Skin of body (tissue), 2 donors: ENCODE results near the gene LIG3. TPM values are rescaled to one million over a fixed set of nuclear protein-coding genes. Genes with fewer than 3 reads are reported as not detected.
"Not testable (repeated sequence)": the region's sequence is repeated elsewhere in the genome, so short reads cannot be mapped to it uniquely, and the experiment has no call there.

Experiments used
- DNase-seq: peaks from one replicate; lab custom pipeline; 2025; lab: John Stamatoyannopoulos, UW
- total RNA-seq: library from RNA; depleted of rRNA; stranded (reverse); fragments of >200 nt; gene quantifications from one replicate; pipeline ENCODE4 v1.2.3, GENCODE V29; 2014

The LIG3 gene
- total RNA-seq, 1 donor from 2014 or later: 40.7 TPM

DNA sequence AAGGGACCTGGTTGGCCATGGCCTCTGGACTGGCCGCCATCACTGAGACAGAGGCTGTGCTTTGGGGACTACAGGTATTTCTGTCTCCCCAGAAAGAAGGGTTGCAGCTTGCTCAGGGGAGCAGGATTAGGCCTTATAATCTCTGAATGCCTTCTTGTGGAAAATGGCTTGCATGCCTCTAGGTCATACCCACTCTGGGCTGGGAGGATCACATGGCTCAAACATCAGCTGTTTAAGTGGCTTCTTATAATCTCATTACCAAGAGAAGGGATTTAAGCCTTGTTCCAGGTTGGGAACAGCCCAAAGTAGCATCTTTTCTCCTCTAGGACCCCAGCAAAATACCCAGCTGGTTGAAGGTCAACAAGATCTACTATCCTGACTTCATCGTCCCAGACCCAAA lies 19.1 kb downstream of the LIG3 start:
- no peak for DNase-seq

GRCh38 chr17:35000965-35001364 lies 20.7 kb downstream of the LIG3 start:
- not testable (repeated sequence) for DNase-seq

- no peak for DNase-seq
Observed at GRCh38 chr17:35001549-35001948, 21.2 kb downstream of the LIG3 start.

- no peak for DNase-seq
Observed at GRCh38 chr17:35002876-35003551, 22.7 kb downstream of the LIG3 start.

- no peak for DNase-seq
Observed at GRCh38 chr17:35003778-35004177, 23.5 kb downstream of the LIG3 start.

GRCh38 chr17:35006345-35006744 lies 26.0 kb downstream of the LIG3 start:
- no peak for DNase-seq

DNA sequence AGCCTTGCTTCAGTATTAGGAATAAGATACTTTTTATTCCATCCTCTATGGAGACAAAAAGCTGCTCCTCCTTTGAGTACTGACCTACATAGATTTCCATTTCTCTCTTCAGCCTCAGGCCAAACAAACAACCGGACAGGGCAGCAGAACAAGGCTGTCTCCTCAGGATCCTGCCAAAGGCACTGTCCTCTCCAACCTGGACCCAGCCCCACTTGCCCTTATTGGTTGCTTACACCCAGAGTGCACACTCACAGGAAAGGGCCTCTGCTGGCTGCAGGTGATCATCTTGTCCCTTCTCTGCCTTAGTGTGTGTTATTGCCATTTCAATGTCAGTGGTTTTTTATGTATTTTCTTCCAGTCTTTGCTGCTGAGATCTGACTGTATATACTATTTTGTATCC lies 26.6 kb downstream of the LIG3 start:
- DNase-seq: no peak

DNA sequence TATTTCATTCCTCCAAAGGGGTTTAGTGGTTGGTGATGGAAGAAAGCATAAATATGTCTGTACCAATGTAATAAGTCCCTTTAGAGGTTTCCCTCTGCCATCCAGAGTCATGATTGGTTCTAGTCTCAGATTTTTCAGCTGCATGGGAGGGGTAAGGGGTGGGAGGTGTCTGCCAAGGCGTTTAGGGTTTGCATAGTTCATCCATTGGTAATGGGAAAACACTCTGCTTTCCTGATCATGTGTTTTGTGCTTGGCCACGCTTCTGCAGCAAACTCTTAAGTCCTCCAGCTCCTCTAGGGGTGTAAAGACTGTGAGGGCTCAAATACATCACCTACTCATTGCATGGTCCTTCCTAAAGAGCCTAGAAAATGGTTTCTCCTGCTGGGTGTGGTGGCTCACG lies 29.8 kb downstream of the LIG3 start:
- DNase-seq: no peak

- no peak for DNase-seq
Observed at GRCh38 chr17:35011671-35012216, 31.4 kb downstream of the LIG3 start.

DNA sequence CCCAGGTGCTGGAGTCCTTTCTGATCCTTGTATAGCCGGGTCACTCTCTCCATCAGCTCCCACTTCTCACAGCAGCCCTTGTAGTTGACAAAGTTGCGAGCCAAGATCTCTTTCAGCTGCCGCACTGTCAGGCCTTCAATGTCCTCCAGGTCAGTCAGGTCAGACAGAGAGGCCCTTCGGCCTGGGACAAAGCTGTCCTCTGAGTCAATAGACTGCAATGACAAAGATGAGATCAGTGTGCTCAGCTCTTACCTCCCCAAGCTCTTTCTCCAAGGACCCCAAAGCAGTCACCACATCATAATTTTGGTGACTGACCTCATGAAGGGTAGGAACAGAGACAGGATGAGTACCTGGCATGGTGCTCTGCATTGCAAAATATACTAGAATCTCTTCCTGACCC lies 36.1 kb downstream of the LIG3 start:
- no peak for DNase-seq

DNA sequence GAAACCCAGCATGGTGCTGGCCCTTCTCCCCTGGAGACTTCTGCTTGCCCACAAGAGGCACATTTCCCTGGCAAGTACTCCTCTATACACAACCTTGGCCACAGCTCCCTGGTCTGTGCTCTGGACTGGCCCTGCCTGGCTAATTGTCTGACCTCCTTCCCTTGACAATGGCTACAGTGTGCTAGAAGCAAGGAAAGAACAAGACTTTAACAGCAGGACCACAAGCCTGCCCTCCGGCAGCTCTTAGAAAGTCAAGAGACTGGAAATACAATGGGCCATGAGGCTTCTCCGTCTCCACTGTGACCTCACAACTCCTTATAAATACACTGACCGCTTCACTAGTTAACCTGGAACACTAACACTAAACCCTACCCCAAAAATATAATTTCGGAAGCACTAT lies 36.7 kb downstream of the LIG3 start:
- no peak for DNase-seq

- DNase-seq: no peak
Observed at GRCh38 chr17:35018814-35019213, 38.5 kb downstream of the LIG3 start.

- DNase-seq: no peak
Observed at GRCh38 chr17:35019386-35020179, 39.3 kb downstream of the LIG3 start.

DNA sequence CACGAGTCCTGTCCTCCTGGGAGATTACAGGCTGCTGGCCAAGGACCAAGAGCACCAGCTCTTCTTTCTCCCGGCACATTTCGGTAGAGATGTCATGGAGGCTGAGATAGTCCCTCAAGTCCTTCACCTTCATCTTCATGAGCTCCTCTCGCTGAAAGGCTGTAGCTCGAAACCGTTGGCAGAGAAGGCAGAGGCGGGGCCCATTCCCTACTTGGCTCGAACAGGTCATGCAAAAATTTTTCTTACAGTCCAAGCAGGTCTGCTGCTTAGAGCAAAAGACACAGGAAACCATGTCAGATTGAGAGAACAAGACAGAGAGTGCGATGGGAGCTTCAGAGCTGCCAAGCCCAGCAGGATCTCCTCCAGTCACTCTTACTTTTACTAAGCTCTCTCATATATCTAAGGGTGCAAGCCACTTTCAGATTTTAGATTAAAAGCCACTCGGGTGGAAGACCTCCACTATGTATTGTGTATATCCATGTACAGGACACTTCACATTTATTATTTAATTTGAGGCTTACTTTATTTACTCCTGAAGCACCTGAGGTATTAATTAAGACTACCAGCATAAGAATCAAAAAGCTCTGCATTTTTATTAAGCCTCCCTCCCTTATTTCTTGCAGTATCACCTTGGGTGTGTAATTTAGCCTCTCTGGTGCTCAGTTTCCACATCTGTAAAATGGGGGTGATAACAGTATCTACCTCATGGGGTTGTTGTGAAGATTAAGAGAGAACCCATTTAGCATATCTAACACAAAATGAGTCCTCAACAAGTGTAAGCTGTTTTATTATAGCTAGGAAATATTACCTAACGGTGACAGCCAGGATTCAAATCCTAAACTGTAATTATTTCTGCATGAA lies 41.4 kb downstream of the LIG3 start:
- DNase-seq: no peak

DNA sequence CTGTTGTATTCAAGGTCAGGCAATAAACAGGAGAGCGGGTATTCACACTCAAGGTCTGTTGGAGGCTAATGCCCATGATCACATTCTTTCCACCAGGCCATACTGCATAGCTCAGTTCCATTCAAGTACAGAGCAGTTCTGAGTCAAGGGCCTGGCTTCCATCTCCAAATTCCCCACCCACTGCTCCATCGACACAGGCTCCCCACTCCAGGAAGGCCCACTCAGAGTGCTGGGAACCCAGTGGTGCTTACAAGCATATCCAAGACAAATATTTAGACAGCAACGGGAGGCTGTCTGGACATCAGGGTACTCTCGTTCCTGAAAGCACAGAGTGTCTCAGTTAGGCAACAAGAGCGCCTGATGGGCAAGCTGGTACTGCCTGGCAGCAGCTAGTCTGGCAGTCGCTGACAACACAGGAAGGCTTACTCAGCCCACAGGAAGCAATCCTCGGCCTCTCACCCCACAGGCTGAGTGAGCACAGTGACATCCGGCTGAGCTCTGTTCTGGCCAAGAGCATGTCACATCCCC lies 42.3 kb downstream of the LIG3 start:
- no peak for DNase-seq

DNA sequence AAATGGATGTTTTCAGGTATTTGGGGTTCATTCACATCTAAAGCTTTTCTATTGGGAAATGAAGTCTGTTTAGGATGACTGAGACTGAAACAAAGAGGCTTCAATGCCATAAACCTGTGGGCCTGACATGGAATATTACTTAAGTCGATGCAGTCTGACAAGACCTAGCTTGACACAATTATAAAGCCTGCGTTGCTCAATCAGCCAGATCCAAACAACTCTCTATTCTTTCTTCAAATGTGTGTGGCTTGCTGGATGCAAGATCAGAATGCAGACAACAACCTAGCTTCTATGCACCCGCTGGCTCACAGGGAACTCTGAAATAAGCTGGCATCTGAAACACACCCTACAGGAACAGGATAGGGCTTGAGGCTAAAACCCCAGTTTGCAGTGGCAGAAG lies 43.2 kb downstream of the LIG3 start:
- DNase-seq: no peak

DNA sequence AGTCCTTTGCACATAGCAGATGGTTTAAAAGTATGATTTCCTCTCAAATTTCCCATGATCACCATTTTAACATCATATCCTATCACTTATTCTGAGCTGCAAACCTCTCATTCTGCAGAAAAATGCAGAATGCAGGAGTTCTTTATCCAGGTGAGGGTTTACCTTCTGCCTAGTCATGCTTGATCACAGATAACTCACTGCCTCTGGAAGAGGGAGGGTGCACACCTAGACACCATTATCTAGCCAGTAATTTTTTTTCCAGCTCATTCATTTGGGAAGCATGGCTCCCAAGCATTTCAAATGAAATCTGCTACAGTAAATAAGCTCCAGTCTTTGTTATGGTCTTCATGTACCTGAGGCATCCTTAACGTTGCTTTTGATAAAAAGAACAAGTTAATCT lies 45.2 kb downstream of the LIG3 start:
- DNase-seq: no peak

- DNase-seq: not testable (repeated sequence)
Observed at GRCh38 chr17:35028097-35028496, 47.8 kb downstream of the LIG3 start.

DNA sequence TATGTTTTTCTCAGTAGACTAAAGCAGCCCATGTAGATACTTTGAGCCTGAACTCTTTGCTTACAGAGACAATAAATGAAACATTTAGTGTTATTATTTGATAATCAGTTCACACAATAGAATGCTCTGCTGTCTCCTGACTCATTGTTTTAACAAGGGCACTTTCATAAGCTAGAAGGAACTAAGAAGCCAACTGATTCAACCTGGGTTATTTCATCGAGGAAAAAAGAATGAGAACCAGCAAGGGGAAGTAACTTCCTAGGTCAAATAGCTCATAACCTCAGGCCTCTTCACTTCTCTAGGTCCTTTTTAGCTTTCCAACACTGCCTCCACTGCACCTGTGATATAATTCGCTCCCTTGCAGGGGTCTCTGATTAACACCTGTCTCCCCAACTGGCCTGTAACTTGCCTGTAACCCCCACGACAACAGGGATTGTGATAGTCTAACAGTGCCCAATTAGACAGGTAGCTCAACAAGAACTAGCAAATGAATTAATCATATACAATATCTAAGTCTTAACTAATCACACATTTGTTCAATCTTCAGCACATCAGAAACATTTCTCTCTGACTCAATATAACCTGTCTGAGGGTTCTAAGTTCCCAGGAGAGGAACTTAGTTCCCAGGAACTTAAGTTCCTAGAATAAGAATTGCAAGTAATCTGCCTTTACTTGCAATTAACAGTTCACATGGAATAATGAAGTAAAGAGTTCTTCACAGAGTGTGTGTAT lies 48.4 kb downstream of the LIG3 start:
- no peak for DNase-seq

GRCh38 chr17:35030780-35031179 lies 50.5 kb downstream of the LIG3 start:
- DNase-seq: no peak

GRCh38 chr17:35038453-35038852 lies 58.1 kb downstream of the LIG3 start:
- no peak for DNase-seq
